GM19397 (cell line): Measurements from ENCODE around the gene PRCD.

Source experiments
- ATAC-seq: cut with Tn5 transposase; IDR thresholded peaks from one replicate; pipeline ENCODE4 v1.9.1; 2021; ENCODE audit warnings: mild to moderate bottlenecking, moderate library complexity; ENCODE audit not compliant: unreplicated experiment

Gene PRCD

GRCh38 chr17:76539631-76540271 lies at the start of gene PRCD:
Gene PRCD, plus strand, starts transcription at chr17:76540044. Its CDS starts 98 bp downstream, at chr17:76540142.
- ATAC-seq: no peak

- no peak for ATAC-seq
Measured at GRCh38 chr17:76490112-76490710, 49.6 kb upstream of the PRCD start.

GRCh38 chr17:76491271-76492122 lies 48.3 kb upstream of the PRCD start:
- peak; percentile 10 for ATAC-seq

GRCh38 chr17:76492123-76492988 lies 47.5 kb upstream of the PRCD start:
- ATAC-seq: peak; percentile 38

- peak; percentile 37 for ATAC-seq
Measured at GRCh38 chr17:76492989-76493501, 46.8 kb upstream of the PRCD start.

GRCh38 chr17:76493505-76494167 lies 46.2 kb upstream of the PRCD start:
- ATAC-seq: no peak

- ATAC-seq: no peak
Measured at GRCh38 chr17:76495663-76496400, 44.0 kb upstream of the PRCD start.

GRCh38 chr17:76496464-76496863 lies 43.4 kb upstream of the PRCD start:
- ATAC-seq: no peak

GRCh38 chr17:76497699-76497978 lies 42.2 kb upstream of the PRCD start:
- ATAC-seq: no peak

GRCh38 chr17:76497979-76498875 lies 41.6 kb upstream of the PRCD start:
- no peak for ATAC-seq

- no peak for ATAC-seq
Measured at GRCh38 chr17:76498876-76499251, 41.0 kb upstream of the PRCD start.

- no peak for ATAC-seq
Measured at GRCh38 chr17:76499267-76499667, 40.6 kb upstream of the PRCD start.

GRCh38 chr17:76500074-76500746 lies 39.6 kb upstream of the PRCD start:
- no peak for ATAC-seq

- ATAC-seq: no peak
Measured at GRCh38 chr17:76500747-76501017, 39.2 kb upstream of the PRCD start.

- ATAC-seq: peak; percentile 59
Measured at GRCh38 chr17:76501018-76501826, 38.6 kb upstream of the PRCD start, which contains the start of gene RHBDF2. Gene RHBDF2, minus strand, starts transcription at chr17:76501423. Its CDS starts 19,899 bp downstream, at chr17:76481524.

GRCh38 chr17:76501827-76502307 lies 38.0 kb upstream of the PRCD start:
- no peak for ATAC-seq
